NCI-H1694 treated with DMSO at 0.1 percent for 48 hours (cell line): ENCODE results near the gene ADGRL4.
"Not testable (repeated sequence)": the region's sequence is repeated elsewhere in the genome, so short reads cannot be mapped to it uniquely, and the experiment has no call there.

Experiments
- DNase-seq: peaks from one replicate; lab custom pipeline; 2025; lab: John Stamatoyannopoulos, UW

The ADGRL4 gene

GRCh38 chr1:79006564-79006963, at the start of gene ADGRL4:
TSS of gene ADGRL4 (minus strand) at chr1:79006730. CDS start at chr1:79006654, 76 bp downstream.
- DNase-seq: no peak

DNA sequence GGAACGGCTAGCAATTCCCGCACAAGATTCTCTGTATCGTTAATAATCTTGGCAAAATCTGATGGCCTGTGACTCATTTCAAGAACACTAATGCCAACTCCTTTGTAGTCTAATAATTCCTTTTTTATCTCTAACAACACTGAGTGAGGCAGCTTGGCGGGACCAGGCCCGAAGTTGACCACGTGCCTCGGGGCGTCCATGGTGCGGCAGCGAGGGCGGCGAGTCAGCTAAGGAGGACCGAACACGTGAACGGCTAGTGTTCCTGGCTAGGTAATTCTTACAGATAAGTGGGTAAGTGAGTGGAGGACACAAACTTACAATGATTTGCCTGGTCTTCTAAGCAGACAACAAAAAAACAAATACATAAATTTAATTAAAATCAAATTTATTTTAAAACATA, 49.3 kb upstream of the ADGRL4 start:
- no peak for DNase-seq

DNA sequence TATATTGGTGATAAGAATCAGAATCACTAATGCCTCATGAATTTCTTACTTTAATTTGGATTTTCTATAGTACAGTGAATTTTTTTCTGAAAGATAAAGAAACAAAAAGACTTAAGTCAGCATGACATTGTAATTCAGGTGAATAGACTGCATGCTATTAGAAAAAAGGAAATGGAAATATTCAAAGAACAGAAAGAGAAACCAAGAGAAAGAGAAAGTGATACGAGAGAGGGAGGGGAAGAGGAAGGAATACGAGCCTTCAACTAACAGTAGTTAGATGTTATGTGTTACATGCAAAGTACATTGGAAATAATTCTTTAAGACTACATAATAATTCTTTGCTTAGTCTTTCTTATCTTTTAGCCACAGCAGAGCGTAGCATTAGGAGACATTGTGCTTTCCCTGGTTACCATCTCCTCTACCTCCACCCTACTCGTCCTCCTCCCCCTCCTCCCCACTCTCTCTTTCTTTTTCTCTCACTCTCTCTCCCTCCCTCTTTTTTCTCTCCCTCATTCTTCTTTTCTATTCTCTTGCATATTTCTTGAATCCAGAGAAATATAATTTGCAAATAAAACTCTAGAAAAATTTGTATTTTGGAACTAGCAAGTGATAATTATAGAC, 46.4 kb upstream of the ADGRL4 start:
- DNase-seq: no peak

- no peak for DNase-seq
Observed at GRCh38 chr1:79044974-79045650, 38.6 kb upstream of the ADGRL4 start.

DNA sequence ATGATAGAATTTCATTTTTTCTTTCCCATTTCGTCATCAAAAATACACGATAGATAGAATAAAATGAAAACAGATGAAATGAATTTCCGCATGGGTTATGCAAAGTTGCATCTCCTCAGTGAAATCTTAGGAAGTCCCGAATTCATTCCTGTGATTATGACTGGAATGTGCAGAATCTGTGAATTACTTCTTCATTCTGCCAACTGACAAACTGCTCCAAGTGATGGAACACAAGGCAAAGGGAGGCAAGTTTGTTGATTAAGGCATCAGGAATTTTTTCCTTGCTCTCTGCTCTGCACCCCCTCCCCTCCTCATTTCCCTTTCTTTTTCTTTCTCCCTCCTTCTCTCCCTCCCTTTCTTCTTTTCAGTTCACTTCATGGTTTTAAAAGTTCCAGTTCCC, 37.0 kb upstream of the ADGRL4 start:
- no peak for DNase-seq

GRCh38 chr1:79042539-79042938, 36.0 kb upstream of the ADGRL4 start:
- no peak for DNase-seq

GRCh38 chr1:79042117-79042516, 35.6 kb upstream of the ADGRL4 start:
- no peak for DNase-seq

GRCh38 chr1:79041666-79042065, 35.1 kb upstream of the ADGRL4 start:
- DNase-seq: no peak

DNA sequence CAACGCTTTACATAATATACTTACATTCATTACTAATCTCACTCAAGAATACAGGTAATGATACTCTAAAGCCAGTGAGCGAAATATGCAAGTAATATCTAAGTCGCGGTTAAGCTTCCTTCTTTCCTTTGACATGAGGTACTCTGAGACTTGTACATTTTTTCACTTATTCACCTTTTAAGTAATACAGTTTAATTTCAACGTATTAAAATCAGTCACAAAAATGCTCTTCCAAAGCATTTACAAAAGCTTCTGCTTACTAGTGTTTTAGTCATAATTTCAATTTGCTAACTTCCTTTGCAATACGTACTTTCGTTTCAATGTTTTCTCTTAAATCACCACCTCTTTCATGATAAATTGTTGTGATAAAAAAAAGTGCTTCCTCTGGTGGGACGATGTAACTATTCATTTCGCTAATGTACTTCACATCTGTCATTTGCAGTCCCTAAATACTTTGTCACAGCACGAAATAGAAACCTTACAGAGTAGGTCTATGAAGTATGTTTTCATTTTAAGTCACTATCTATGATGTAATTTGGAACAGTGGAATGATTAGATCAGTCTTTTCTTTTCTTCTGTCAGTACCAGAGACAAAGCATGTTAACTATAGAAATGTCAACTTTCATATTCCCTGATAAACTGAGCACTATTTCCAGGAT, 34.0 kb upstream of the ADGRL4 start:
- DNase-seq: no peak

DNA sequence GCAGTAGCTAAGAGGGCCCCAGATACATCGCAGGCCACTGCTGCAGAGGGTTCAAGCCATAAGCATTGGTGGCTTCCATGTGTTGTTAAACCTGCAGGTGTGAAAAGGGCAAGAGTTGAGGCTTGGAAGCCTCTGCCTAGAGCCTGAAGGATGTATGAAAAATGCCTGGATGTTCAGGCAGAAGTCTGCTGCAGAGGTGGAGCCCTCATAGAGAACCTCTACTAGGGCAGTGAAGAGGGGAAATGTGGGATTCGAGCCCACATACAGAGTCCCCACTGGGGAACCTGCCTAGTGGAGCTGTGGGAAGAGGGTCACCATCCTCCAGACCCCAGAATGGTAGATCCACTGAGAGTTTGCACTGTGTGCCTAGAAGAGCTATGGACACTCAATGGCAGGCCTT, 30.6 kb upstream of the ADGRL4 start:
- no peak for DNase-seq

- DNase-seq: no peak
Observed at GRCh38 chr1:79012500-79012899, 6.0 kb upstream of the ADGRL4 start.

DNA sequence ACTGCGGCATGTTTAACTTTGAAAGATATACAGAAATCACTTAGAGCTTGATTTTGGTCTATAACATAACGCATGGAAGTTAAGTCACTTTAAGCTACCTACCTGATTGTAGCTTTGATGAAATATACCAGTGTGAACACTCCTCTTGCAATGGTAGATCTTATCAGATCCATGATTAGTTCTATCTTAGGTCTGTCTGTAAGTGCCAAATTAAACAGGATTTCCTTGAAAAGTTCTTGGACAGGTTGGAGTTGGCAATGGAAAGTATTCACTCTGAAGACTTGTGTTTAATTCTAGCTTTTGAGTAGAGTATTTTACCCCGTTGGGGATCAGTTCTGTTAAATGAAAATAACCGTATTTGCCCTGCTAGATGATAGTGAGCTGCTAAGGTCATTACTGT, 4.1 kb upstream of the ADGRL4 start:
- no peak for DNase-seq

GRCh38 chr1:79005945-79006344, 585 bp downstream of the ADGRL4 start:
- no peak for DNase-seq

DNA sequence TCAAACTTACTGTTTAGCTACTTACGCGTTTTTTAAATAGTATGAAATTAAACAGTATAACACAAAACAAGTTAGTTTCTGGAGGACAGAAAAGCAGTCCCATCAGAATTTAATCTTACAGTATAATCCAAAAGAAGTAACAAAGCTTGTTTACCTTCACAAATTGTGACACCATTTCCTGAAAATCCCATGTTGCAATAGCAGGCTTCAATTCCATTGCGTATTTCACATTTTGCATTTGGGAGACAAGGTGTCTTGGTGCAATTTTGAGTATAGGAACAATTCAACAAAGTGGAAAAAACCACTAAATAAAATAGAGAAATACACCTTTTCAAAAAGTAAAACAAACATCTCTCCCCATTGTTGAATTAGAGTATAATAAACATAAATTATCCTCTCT, 1.6 kb downstream of the ADGRL4 start:
- no peak for DNase-seq

DNA sequence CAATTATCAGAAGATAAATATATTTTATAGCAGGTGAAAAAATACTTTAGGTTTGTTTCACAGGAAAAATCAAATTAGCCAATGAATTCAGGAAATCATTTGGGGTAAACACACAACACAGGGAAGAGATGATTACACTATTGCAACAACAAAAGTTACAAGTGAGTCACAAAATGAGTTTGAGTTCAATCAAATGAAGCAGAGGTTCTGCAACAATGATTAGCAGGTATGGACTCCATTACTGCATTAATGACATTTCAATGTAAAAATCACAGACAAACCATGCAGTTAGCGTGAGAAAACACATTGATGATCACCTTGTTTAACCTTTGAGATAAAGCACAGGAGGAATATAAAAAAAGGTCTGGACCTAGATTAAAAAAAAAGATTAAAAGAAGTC, 9.7 kb downstream of the ADGRL4 start:
- no peak for DNase-seq

GRCh38 chr1:78987042-78987441, 19.5 kb downstream of the ADGRL4 start:
- no peak for DNase-seq

DNA sequence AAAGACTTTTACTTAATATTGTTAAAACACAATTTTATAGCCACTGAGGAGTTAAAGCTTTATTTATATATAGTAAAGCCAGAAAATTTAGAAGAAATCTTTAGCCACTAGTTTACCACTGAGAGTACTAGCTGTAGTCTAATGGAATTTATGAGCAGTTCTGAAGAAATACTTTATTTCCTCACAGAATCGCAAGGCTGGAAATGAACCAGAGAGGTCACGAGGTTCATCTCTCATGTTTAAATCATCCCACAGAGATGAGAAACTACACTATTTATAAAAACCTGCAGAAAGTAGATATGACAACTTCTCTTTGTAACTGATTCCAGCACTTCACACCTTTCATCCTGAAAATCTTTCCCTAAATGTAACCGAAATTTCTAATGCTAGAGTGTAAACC, 26.0 kb downstream of the ADGRL4 start:
- DNase-seq: no peak

GRCh38 chr1:78972723-78973122, 33.8 kb downstream of the ADGRL4 start:
- no peak for DNase-seq

DNA sequence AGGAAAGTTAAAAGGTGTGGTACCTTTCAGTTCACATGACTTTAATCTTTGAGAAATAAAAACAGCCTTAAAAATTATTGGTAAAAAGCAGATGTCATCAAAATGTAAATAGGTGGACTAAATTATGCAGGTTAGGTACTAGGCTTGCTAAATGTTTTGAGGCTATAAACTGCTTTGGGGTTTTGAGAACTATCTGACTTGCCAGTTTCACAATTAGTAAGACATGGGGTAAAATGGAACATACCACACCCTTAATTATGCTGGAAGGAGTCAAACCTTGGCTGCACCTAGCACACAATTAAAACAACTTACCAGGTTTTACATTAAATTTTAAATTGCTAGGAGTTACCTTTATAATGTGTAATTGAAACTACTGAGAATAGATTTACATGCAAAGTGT, 39.4 kb downstream of the ADGRL4 start:
- DNase-seq: not testable (repeated sequence)

DNA sequence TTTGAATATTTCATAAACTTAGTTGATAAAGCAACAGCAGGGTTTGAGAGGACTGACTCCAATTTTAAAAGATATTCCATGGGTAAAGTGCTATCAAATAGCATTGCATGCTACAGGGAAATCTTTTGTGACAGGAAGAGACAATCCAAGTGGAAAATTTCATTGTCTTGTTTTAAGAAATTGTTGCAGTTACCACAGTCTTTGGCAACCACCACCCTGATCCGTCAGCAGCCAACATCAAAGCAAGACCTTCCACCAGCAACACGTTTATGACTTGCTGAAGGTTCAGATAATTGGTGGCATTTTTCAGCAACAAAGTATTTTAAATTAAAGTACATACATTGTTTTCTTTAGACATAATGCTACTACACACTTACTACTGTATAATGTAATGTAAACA, 47.8 kb downstream of the ADGRL4 start:
- no peak for DNase-seq

DNA sequence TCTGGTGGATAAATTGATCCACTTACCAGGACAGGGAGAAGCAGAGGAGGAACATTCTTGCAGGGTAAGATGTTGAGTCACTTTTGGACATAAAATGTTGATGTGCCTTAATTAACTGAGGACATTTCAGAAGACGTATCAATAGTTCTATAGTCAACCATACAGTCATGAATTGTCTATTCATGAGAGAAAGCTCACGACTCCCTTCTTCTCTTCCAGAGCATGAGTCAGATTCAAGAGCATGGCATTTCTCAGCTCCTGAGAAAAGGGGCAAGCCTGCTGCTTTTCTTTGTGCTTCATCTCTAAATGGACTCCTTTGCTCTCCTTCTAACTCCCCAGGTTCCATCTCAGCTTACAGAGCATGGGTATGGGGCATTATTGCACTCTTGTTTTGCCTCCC, 55.7 kb downstream of the ADGRL4 start:
- DNase-seq: no peak

GRCh38 chr1:78949227-78949626, 57.3 kb downstream of the ADGRL4 start:
- DNase-seq: no peak

DNA sequence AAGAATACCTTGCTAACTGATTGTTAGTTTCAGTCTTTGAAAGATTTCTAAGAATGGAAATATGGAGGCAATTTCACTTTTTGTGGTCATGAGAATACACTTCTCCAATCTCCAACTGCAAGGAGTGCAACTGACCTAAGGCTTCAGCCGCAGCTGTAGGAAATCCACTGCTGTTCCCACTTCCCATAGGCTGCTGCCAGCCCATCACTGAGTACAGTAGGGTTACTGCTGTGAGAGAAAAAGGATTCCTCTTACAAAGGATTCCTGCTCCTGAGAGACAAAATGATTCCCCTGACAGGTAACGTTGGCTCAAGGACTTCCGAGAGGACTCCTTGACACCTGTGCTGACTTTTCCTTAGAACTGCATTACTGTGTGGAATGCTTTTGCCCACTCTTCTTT, 87.4 kb downstream of the ADGRL4 start:
- DNase-seq: no peak

- DNase-seq: no peak
Observed at GRCh38 chr1:78918157-78918556, 88.4 kb downstream of the ADGRL4 start.
